ENCODE measurements around the gene SLC41A3. TPM values are rescaled to one million over a fixed set of nuclear protein-coding genes. Genes with fewer than 3 reads are reported as not detected.
"Not testable (repeated sequence)": the region's sequence is repeated elsewhere in the genome, so short reads cannot be mapped to it uniquely, and the experiment has no call there.

The SLC41A3 gene
- polyA plus RNA-seq, 3 donors = 77.3 to 81.3 (median 78.5) TPM

DNA sequence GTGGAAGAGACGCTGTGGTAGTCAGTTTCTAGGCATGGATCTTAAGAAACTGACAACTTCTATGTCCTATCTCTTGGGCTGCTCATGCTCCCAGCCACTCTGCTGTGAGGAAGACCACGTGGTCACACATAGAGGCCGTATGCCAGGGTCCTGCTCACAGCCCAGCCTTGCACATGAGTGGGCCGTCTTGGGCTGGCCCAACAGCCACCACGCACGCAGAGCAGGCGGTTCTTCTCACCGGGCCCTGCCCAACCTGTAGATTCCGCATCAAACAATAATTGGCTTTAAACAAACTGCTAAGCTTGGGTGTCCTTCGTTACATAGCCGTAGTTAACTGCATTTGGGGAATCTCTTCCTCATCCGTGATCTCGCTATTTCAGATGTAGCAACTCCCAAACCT lies 26.0 kb downstream of the SLC41A3 start:
- no peak for DNase-seq

DNA sequence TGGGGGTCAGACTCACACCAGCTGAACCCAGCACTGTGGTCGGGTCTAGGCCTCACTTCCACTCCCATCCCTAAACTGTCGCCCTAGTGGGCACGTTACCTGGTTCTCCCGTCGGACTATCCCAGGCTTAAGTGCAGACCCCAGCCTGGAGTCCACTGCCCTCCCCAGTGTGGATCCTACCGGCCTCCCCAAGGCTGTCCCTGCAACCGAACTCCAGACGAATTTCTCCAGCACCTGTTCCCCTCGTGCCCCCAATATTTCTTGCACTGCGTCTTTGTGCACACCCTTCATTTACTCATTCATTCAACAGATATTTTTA lies 26.5 kb downstream of the SLC41A3 start:
- no peak for DNase-seq

- no peak for DNase-seq
These were observed 27.0 kb downstream of the SLC41A3 start for GRCh38 chr3:126056681-126057500.

DNA sequence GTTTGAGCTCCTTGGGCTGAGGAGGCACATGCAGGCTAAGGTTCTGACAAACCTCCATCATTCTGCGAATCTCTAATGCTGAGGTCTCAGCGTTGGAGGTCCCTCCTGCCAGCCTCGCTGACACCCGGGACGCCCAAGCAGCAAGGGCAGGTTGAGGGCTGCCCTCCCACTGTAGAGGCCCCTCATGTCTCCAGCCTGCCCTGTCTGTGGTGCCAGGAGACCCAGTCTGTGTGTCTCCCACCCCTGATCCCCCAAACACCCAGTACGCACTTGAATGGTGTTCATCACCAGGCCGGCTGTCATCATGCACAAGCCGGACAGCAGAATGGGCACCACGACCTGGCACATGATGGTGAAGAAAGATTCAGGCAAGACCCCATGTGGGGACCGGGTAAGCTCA lies 27.8 kb downstream of the SLC41A3 start:
- DNase-seq = no peak

DNA sequence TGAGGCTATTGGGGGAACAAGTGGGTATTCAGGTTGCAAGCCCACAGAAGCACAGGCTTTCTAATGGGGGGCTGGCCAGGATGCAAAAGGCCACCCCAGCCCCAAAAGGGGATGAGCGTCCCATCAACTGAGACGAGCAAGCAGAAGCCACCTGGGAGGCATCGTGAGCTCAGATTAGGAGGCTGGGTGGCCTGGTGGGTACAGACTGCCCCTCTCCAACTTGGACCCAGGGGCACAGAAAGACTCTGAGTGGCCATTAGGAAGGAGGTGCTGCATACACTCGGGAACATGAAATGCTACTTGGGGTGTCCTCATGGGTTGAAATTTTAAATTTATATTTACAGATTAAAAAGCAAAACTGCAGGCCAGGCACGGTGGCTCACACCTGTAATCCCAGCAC lies 29.1 kb downstream of the SLC41A3 start:
- DNase-seq = no peak

GRCh38 chr3:126053949-126054569 lies 29.9 kb downstream of the SLC41A3 start:
- no peak for DNase-seq

DNA sequence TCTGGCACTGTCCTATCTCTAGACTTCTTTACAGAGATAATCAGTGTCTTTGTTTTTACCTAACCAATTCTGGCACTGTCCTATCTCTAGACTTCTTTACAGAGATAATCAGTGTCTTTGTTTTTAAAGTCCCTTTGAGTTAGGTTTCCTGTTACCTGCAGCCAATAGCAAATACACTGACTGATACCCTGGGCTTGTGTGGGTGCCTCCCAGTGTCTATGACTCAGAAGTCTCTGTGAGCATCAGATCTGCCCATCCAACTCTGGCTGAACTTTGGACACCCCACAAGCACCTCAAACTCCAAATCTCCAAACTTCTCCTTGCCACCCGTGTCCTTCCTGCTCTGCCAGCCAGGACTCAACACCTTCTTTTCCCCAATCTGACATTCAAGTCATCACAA lies 30.4 kb downstream of the SLC41A3 start:
- no peak for DNase-seq

DNA sequence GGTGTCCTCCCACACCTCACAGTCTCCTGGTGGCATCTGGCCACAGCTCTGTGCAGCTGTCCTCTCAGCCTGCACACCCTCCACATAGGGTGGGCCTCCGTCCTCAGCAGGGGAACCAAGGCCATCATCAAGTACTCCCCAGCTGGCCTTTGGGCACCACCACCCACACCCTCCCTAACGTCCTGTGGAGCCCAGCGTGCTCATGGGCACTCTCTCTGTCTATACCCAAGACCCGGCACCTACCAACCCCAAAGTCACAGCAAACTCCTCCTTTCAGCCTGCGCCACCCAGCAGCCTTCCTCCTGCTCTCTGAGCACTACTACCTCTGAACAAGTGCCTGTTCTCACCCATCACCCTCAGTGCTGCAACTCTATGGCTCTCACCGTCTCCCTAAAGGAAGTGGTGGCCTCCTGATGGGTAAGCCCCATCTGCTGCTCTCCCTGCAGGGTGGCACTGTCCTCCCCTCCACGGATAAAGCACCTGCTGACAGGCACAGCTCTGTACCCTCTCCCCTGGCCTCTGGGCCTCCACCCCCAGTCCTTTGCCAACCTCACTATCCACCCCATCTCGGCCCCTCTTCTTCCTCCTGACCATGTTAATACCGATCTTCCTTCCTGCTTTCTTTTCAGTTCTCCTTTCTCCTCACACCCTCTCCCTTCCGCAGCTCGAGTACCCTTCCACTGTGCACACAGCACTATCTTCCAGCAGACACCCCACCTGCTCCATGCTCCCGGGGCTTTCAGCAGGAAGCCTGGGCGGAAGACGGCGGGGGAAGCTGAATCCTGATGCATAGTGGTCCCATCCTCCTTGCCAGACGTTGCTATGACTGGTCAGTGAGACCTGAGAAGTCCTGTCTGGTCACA lies 31.5 kb downstream of the SLC41A3 start:
- no peak for DNase-seq

GRCh38 chr3:126051741-126052140 lies 32.2 kb downstream of the SLC41A3 start:
- DNase-seq = peak; percentile 5

DNA sequence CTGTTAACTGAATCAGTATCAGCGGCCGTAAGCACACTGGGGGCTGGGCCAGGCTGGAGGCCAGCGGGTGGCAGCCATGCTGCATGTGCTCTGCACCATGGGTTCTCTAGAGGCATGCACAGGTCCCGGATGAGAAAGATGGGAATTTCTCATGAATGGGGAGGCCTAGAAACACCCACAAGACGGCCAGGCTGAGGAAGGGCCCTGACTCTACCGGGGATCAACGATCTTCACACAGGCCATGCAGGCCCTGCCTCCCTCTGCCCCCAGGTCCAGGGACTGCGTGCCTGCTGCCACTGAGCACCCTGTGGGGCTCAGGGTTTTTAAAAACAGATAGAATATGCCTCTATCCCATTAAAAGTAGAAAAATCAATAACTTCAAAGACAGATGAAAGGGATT lies 32.7 kb downstream of the SLC41A3 start:
- no peak for DNase-seq

DNA sequence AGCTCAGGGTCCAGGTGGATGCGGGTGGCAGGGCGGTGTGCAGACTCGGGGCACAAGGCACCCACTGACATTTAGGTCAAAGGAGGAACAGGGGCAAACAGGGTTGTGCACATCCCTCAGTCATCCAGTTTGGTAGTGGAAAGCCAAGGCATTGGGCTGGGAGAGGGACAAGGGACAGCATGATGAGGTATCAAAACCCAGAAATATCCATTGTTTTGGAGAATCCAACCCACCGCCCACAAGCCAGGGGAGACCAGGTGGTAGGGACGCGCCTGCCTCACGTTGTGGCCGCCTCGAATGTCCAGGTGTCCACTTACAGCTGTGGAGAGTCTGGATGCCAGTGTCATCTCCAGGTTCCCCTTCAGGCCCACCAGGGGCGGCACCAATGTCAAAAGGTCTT lies 33.3 kb downstream of the SLC41A3 start:
- no peak for DNase-seq

DNA sequence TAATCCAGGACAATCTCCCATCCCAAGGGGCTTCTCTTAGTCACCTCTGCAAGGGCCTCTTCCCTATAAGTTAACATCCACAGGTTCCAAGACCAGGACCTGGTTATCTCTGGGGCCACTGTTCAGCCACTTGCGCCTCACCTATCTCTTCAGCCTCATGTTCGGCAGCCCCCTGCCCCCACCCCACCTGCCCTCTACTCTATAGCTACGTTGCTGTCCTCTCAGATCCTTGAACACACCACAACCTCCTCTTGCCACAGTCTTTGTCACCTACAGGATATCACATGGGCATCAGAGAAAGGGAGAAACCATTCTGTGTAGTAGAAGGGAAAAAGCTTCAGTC lies 33.9 kb downstream of the SLC41A3 start:
- DNase-seq = no peak

DNA sequence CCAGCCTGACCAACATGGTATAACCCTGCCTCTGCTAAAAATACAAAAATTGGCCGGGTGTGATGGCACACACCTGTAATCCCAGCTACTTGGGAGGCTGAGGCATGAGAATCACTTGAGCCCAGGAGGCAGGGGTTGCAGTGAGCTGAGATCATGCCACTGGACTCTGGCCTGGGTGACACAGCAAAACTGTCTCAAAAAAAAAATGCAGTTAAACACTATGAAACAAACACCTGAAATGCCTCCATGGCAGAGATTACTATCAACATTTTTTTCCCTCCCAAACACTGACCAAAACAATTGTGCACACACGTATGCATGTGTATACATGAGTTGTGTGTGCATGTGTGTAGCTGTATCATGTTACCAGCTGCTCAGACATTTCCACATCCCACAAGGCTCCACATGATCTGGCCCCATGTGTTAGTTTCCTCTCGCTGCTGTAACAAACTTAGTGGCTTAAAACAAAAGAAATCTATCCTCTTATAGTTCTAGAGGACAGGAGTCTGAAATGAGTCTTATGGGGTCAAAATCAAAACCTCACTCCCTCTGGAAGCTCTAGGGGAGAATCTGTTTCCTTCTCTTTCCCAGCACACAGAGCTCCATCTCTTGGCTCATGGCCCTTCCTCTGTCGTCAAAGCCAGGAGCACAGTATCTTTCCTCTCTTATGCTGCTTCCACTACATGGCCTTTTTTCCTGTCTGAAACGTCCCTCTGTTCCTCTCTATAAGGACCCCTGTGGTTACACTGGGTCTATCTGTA lies 34.5 kb downstream of the SLC41A3 start:
- no peak for DNase-seq

DNA sequence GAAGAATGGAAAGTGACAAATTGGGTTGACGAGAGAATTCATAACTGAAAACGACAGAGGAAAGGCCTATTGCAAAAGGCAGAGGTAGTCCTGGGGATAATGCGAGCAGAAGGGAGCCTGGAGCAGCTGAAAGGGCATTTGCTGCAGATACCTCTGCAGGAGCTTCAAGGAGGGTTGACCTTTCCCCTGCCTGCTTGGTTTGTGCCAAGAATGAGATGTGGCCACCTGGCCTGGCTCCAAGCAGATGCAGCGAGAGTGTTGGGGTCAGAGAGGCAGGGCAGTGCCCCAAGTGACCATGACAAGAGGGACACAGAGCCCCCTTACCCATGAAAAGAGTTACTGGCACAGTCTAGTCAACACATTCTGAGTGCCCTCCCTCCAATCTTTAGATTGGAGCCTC lies 43.5 kb downstream of the SLC41A3 start:
- DNase-seq = no peak

GRCh38 chr3:126039870-126040269 lies 44.1 kb downstream of the SLC41A3 start:
- DNase-seq = no peak

DNA sequence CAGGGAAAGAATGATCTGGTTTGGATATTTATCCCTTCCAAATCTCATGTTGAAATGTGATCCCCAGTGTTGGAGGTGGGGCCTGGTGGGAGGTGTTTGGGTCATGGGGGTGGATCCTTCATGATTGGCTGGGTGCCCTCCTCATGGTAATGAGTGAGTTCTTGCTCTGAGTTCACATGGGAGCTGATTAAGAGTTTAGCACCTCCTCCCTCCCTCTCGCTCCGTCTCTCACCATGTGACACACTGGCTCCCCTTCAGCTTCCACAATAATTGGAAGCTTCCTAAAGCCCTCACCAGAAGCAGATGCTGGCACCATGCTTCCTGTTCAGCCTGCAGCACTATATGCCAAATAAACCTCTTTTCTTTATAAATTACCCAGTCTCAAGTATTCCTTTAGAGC lies 45.1 kb downstream of the SLC41A3 start:
- DNase-seq = not testable (repeated sequence)

DNA sequence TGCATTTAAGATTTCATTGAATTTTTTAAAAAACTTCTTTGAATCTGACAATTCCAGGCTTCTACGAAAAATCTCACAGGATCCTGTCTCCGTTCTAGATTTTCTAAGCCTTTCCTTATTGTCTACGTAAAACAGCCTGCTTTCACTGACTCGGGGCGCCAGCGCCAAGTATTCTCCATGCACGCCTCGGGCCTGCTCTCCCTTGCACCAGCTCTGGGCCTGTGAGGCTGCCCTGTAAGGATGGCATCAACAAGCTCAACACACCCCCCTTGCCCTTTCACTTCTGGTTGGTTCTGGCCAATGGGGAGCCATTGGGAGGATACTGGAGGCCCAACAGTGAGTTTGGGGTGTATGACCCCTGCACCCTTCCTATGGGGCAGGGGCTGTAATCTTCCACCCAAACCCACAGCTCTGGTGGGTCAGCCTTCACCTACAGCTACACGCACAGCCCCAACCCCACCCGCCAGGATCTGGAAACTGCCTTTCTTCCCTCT lies 47.8 kb downstream of the SLC41A3 start:
- no peak for DNase-seq

- DNase-seq = no peak
These were observed 48.4 kb downstream of the SLC41A3 start for GRCh38 chr3:126035362-126036050.

DNA sequence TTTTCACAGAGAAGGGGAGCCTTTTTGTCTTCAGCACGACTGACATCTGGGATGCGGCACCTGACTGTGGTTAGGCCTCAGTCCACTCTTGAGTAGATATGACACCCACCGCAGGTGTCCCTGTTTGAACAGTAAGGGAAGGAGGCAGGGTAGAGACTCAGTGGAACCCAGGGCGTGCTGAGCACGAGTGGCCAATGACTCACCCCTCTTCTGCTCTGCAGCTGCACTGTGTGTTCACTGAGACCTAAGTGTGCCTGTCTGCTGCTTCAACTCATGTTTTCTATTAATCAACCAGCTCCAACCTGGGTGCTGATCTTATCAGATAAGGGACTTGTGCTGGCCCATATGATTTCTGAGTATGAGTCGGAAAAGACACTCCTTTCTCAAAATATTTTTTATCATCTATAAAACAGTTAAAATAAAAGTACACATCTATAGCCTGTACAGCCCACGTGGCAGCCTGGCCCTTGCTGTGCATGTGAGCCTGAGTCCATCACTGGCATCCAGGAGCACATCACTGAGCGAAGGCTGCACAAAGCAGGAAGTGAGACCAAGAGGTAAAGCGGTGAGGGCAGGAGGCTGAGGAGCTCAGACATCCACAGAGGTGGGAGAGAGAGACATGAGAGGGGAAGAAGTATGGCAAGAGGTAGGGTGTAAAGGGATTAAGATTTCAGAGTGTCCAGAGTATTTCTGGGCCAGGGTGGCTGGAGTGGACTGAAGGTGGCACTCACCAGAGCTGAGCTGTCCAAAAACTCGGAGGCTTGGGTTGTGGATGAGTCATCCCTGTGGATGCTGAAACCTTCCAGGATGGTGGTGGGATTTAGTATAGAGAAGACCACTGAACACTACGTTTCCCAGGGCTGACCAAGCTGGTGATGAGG lies 49.2 kb downstream of the SLC41A3 start:
- DNase-seq = no peak

DNA sequence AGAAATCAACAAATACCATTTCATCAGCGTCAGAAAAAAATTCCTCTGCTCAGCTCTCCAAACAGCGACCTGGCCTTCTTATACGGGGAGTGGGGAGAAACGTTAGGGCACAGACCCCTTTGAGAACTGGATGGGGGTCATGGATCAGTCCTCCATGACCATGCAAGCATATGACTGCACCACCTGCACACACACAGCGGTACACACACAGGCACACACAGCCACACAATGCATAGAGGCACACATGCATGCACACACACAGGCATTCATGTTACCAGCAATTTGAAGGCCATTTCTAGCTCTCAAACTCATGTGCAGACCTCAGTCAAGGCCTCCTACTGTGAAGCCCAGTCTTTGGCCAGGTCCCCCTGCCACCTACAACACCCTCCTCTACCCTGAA lies 50.2 kb downstream of the SLC41A3 start:
- no peak for DNase-seq

Data from renal pelvis (tissue), 4 donors.